AG04450 (cell line): ENCODE results near the gene PTPRQ. TPM values are rescaled to one million over a fixed set of nuclear protein-coding genes. Genes with fewer than 3 reads are reported as not detected.
A peak's percentile ranks its signal among the peaks of the same experiment; 100 is the strongest.

Experiments
- CTCF ChIA-PET: fragments of 300-600, 350-600 bp; formaldehyde crosslinking; extraction: SDS; loops from one replicate; lab custom pipeline; 2022; ENCODE audit warnings: antibody characterized with exemption, inconsistent platforms; lab: Charles Lee
- POLR2A ChIA-PET: fragments of 350-600 bp; formaldehyde crosslinking; extraction: SDS; loops from one replicate; lab custom pipeline; 2021; ENCODE audit warnings: antibody characterized with exemption, inconsistent platforms; lab: Yijun Ruan, JAX
- DNase-seq: peaks from one replicate; pipeline ENCODE4 v3.0.0-alpha.2; 2011; ENCODE audit warnings: low read depth, low spot score
- H3K27ac ChIP-seq: one replicate; pipeline ENCODE4 v1.5.1; 2012; ENCODE audit warnings: low read depth, low read length, control low read depth
- H3K27me3 ChIP-seq: one replicate; pipeline ENCODE4 v1.6.0; 2012; ENCODE audit warnings: low read length; ENCODE audit not compliant: control insufficient read depth, insufficient read depth
- H3K4me3 ChIP-seq: 2 replicates; pipeline ENCODE4 v1.5.1; 2011; ENCODE audit warnings: mild to moderate bottlenecking, low read depth, low read length, control low read depth
- H3K9me3 ChIP-seq: 2 replicates; pipeline ENCODE4 v1.5.1; 2012; ENCODE audit warnings: low read length; ENCODE audit not compliant: control insufficient read depth, insufficient read depth
- polyA plus RNA-seq: library from polyadenylated mRNA; depleted of rRNA; stranded (reverse); fragments of >200 nt; gene quantifications from 2 replicates; pipeline ENCODE4 v1.2.3, GENCODE V29; 2011
- TF ChIP-seq, protein P1 (sequence below): IDR thresholded peaks from 2 replicates; pipeline ENCODE4 v1.5.1; 2011; ENCODE audit warnings: low read depth, low read length, control low read depth, inconsistent platforms

PTPRQ gene
- polyA plus RNA-seq, 1 experiment = 1.1 TPM

GRCh38 chr12:80636832-80637231, 192.8 kb downstream of the PTPRQ start:
- ChIA-PET CTCF (no interaction called here), POLR2A (no interaction called here)
- H3K4me3 ChIP-seq = no peak overlapping the region
- TF ChIP-seq, protein P1, sequence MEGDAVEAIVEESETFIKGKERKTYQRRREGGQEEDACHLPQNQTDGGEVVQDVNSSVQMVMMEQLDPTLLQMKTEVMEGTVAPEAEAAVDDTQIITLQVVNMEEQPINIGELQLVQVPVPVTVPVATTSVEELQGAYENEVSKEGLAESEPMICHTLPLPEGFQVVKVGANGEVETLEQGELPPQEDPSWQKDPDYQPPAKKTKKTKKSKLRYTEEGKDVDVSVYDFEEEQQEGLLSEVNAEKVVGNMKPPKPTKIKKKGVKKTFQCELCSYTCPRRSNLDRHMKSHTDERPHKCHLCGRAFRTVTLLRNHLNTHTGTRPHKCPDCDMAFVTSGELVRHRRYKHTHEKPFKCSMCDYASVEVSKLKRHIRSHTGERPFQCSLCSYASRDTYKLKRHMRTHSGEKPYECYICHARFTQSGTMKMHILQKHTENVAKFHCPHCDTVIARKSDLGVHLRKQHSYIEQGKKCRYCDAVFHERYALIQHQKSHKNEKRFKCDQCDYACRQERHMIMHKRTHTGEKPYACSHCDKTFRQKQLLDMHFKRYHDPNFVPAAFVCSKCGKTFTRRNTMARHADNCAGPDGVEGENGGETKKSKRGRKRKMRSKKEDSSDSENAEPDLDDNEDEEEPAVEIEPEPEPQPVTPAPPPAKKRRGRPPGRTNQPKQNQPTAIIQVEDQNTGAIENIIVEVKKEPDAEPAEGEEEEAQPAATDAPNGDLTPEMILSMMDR = no peak
- no peak overlapping the region for H3K27ac ChIP-seq
- DNase-seq = no peak
- no peaks in the 10 kb centered on the region for H3K9me3 ChIP-seq
- no peaks in the 10 kb centered on the region for H3K27me3 ChIP-seq

- H3K27ac ChIP-seq = no peak overlapping the region
- H3K4me3 ChIP-seq = no peak overlapping the region
- ChIA-PET CTCF (interaction anchor here (1.5 kb wide), 1 partner anchor 9 kb away, joined by 3 read pairs; no protein-coding TSS in a partner anchor), POLR2A (no interaction called here)
- TF ChIP-seq, protein P1 = no peak
- DNase-seq = no peak
- H3K9me3 ChIP-seq = no peaks in the 10 kb centered on the region; the same call in 1 of the 2 replicates
- no peaks in the 10 kb centered on the region for H3K27me3 ChIP-seq
These were observed 197.9 kb downstream of the PTPRQ start for GRCh38 chr12:80641936-80642335.

DNA sequence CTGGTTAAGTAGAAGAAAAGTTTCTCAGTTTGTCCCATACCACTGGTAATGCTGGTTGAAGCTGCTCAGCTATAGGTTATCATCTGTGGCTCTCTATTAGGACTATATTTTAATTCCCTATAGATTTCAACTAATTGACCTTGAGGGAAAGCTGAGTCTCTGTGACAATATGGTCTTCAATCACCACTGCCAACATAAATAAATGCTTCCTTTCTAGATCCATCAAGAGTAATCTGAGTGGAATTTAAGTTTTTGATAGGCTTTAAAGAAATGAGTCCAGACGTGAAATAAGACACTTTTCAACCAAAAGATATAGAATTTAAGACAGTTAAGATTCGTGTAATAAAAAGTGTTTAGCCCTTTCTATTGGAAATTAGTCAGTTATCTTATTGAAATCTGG, 199.9 kb downstream of the PTPRQ start:
- no peak overlapping the region for H3K27ac ChIP-seq
- TF ChIP-seq, protein P1 = no peak
- ChIA-PET POLR2A (no interaction called here), CTCF (no interaction called here)
- H3K4me3 ChIP-seq = no peak overlapping the region
- DNase-seq = no peak
- no peaks in the 10 kb centered on the region for H3K27me3 ChIP-seq
- no peaks in the 10 kb centered on the region; the same call in 1 of the 2 replicates for H3K9me3 ChIP-seq

DNA sequence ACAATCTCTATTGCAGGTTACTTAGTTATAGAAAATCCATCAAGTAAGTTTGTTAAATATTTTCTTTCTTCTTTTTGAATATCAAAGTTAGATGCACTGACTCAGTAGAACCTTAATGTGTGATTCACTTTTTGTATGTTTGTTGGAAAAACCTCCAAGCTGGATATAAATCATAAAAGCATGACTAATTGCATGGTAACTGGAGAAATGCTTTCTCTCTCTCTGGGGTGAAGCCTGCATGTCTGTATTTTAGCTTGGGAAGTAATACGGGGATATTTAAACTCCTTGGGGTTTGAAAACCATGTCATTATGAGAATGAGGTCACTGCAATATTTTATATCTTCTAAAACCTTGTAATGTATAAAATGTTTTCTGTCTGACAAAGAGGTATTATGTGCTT, 204.8 kb downstream of the PTPRQ start:
- CTCF ChIA-PET = no interaction called here
- no peaks in the 10 kb centered on the region for H3K9me3 ChIP-seq
- DNase-seq = peak; percentile 21
- TF ChIP-seq, protein P1 = no peak
- H3K27me3 ChIP-seq = no peaks in the 10 kb centered on the region
- H3K4me3 ChIP-seq = no peak overlapping the region
- POLR2A ChIA-PET = no interaction called here
- H3K27ac ChIP-seq = no peak overlapping the region

DNA sequence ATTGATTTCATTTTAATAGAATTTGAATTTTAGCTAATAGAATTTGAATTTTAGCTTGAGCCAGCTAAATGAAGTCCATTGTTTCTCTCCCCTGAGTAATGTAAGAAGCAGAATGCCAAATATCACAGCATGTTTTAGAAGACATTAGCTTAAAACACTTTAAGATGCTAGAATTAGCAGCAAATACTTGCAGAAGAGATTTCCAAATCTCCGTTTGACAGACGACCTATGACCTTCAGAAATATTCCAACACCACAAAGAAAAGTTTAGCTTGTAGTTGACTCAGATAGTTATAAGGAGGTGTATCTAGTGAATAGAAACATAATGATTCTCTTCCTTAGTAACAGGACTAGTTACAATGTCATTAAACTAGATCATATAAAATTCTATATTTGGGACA, 211.7 kb downstream of the PTPRQ start:
- H3K4me3 ChIP-seq = no peak overlapping the region
- no peak overlapping the region for H3K27ac ChIP-seq
- H3K27me3 ChIP-seq = no peaks in the 10 kb centered on the region
- DNase-seq = no peak
- POLR2A ChIA-PET = no interaction called here
- CTCF ChIA-PET = interaction anchor here (1.2 kb wide), 1 partner anchor 20 kb away, joined by 3 read pairs; no protein-coding TSS in a partner anchor
- TF ChIP-seq, protein P1 = no peak
- no peaks in the 10 kb centered on the region for H3K9me3 ChIP-seq
